Neuronal stem cell (in vitro differentiated cells): ENCODE measurements around the gene ZNF26. TPM values are rescaled to one million over a fixed set of nuclear protein-coding genes. Genes with fewer than 3 reads are reported as not detected.

Experiments used
- DNase-seq: peaks from one replicate; pipeline ENCODE4 v3.0.0-alpha.2; 2013; ENCODE audit warnings: low spot score
- H2AFZ ChIP-seq: one replicate; pipeline ENCODE4 v1.6.1; 2013; ENCODE audit warnings: mild to moderate bottlenecking, low read length, inconsistent platforms
- H2AK5ac ChIP-seq: 2 replicates; pipeline ENCODE4 v1.6.1; 2013; ENCODE audit warnings: low read depth, mild to moderate bottlenecking, inconsistent platforms, low read length, moderate library complexity, mixed read lengths
- H2BK120ac ChIP-seq: 2 replicates; pipeline ENCODE4 v1.6.1; 2013; ENCODE audit warnings: low read depth, mild to moderate bottlenecking, inconsistent platforms, low read length, moderate library complexity, mixed read lengths
- H2BK12ac ChIP-seq: one replicate; pipeline ENCODE4 v1.6.1; 2013; ENCODE audit warnings: low read length, inconsistent platforms
- H2BK15ac ChIP-seq: 2 replicates; pipeline ENCODE4 v1.6.1; 2013; ENCODE audit warnings: mild to moderate bottlenecking, low read length, inconsistent platforms, mixed read lengths
- H2BK5ac ChIP-seq: one replicate; pipeline ENCODE4 v1.6.1; 2013; ENCODE audit warnings: inconsistent platforms, mild to moderate bottlenecking, low read length, moderate library complexity
- H3K14ac ChIP-seq: one replicate; pipeline ENCODE4 v1.6.1; 2013; ENCODE audit warnings: low read length, inconsistent platforms
- H3K18ac ChIP-seq: 2 replicates; pipeline ENCODE4 v1.6.1; 2013; ENCODE audit warnings: low read length, inconsistent platforms
- H3K23ac ChIP-seq: 2 replicates; pipeline ENCODE4 v1.6.1; 2013; ENCODE audit warnings: low read depth, mild to moderate bottlenecking, mixed read lengths, low read length, inconsistent platforms; ENCODE audit not compliant: poor library complexity
- H3K27ac ChIP-seq: replicated peaks from 3 replicates; pipeline ENCODE4 v1.5.1; 2013; ENCODE audit warnings: low read length, inconsistent platforms
- H3K27me3 ChIP-seq, 3 experiments: 2 replicates each; pipeline ENCODE4 v1.6.1; 2013; ENCODE audit warnings: low read length in 3 of 3, mild to moderate bottlenecking in 2 of 3, inconsistent platforms in 1 of 3, low read depth in 1 of 3, mixed read lengths in 1 of 3, moderate library complexity in 1 of 3; ENCODE audit not compliant: control insufficient read depth in 3 of 3, insufficient read depth in 3 of 3
- H3K36me3 ChIP-seq, 2 donors: replicated peaks in 1 of 2; 2 replicates each; pipeline ENCODE4 v1.6.1; 2013; ENCODE audit warnings: low read length in 2 of 2; ENCODE audit not compliant: control insufficient read depth in 2 of 2, insufficient read depth in 2 of 2
- H3K4ac ChIP-seq: 2 replicates; pipeline ENCODE4 v1.6.1; 2013; ENCODE audit warnings: inconsistent platforms, mild to moderate bottlenecking, low read length, moderate library complexity
- H3K4me1 ChIP-seq, 2 donors: 1 replicate in 1 of 2; 2 replicates in 1 of 2; pipeline ENCODE4 v1.6.1; 2013; ENCODE audit warnings: low read length in 2 of 2, low read depth in 1 of 2; ENCODE audit not compliant: control insufficient read depth in 2 of 2, insufficient read depth in 1 of 2
- H3K4me2 ChIP-seq: one replicate; pipeline ENCODE4 v1.6.1; 2013; ENCODE audit warnings: mild to moderate bottlenecking, low read length, inconsistent platforms; ENCODE audit not compliant: insufficient read depth, poor library complexity, severe bottlenecking
- H3K4me3 ChIP-seq, 2 donors: 2 replicates each; pipeline ENCODE4 v1.5.1; 2013; ENCODE audit warnings: low read length in 2 of 2, mild to moderate bottlenecking in 2 of 2, inconsistent platforms in 1 of 2, moderate library complexity in 1 of 2
- H3K79me1 ChIP-seq: one replicate; pipeline ENCODE4 v1.6.1; 2013; ENCODE audit warnings: low read depth, mild to moderate bottlenecking, inconsistent platforms, low read length, moderate library complexity
- H3K9ac ChIP-seq: one replicate; pipeline ENCODE4 v1.6.1; 2013; ENCODE audit warnings: mild to moderate bottlenecking, low read depth, low read length, inconsistent platforms; ENCODE audit not compliant: poor library complexity
- H3K9me3 ChIP-seq, 2 donors: replicated peaks in 1 of 2; 2 replicates each; pipeline versions ENCODE3 to v1.6.1; 2013; ENCODE audit warnings: low read length in 2 of 2, mild to moderate bottlenecking in 2 of 2, inconsistent platforms in 1 of 2, low read depth in 1 of 2, mixed read lengths in 1 of 2, moderate library complexity in 1 of 2; ENCODE audit not compliant: control insufficient read depth in 2 of 2, insufficient read depth in 1 of 2
- H4K8ac ChIP-seq: one replicate; pipeline ENCODE4 v1.6.1; 2013; ENCODE audit warnings: low read depth, mild to moderate bottlenecking, inconsistent platforms, low read length, moderate library complexity
- H4K91ac ChIP-seq: one replicate; pipeline ENCODE4 v1.6.1; 2013; ENCODE audit warnings: low read length, low read depth, mild to moderate bottlenecking, inconsistent platforms; ENCODE audit not compliant: poor library complexity
- WGBS, 2 donors: extraction: QIAGEN DNeasy Blood & Tissue Kit; methylation state at CpG; one replicate each; pipeline ENCODE4 v1.1.7; 2013; ENCODE audit warnings: missing lambda C conversion rate in 2 of 2, mixed read lengths in 1 of 2; ENCODE audit not compliant: insufficient read length in 2 of 2, insufficient replicate concordance in 1 of 2; ENCODE audit errors: extremely low coverage in 2 of 2; 5-methylcytosine and 5-hydroxymethylcytosine counted together
- small RNA-seq: library from polyadenylated mRNA; stranded (forward); fragments of <200 nt; extraction: miRNeasy Mini kit (QIAGEN cat#:217004); gene quantifications from one replicate; pipeline ENCODE3, GENCODE V24; 2013; ENCODE audit not compliant: insufficient read depth

Gene ZNF26

GRCh38 chr12:133073836-133074235 is 87.7 kb downstream of the ZNF26 start:
- no peak overlapping the region for H3K4me3 ChIP-seq
- H3K4ac ChIP-seq, result no peak overlapping the region
- H2BK5ac ChIP-seq, result no peak overlapping the region
- H4K8ac ChIP-seq, result no peak overlapping the region
- no peak overlapping the region for H2BK12ac ChIP-seq
- peaks cover 10 to 47% of the 10 kb centered on the region in 2 donors for H3K9me3 ChIP-seq
- no peak overlapping the region for H2BK15ac ChIP-seq
- no CpG with 5 or more reads among the region's 2 CpGs for WGBS, 2 donors
- H3K23ac ChIP-seq, result no peak overlapping the region
- H3K79me1 ChIP-seq, result no peaks in the 10 kb centered on the region
- no peak overlapping the region for H3K18ac ChIP-seq
- H3K14ac ChIP-seq, result no peak overlapping the region
- H2AFZ ChIP-seq, result no peak overlapping the region
- H3K27ac ChIP-seq, result no peak overlapping the region
- H4K91ac ChIP-seq, result no peak overlapping the region
- H3K4me2 ChIP-seq, result no peak overlapping the region
- no peaks in the 10 kb centered on the region for H3K36me3 ChIP-seq
- no peak for DNase-seq
- H3K4me1 ChIP-seq, result no peaks in the 10 kb centered on the region
- no peaks in the 10 kb centered on the region for H3K27me3 ChIP-seq
- no peak overlapping the region for H2AK5ac ChIP-seq
- no peak overlapping the region for H2BK120ac ChIP-seq
- H3K9ac ChIP-seq, result no peak overlapping the region

Small RNA genes lying within 50 kb of the gene (small RNA-seq; reads per million reads assigned to genes)
- gene RNU4ATAC12P, result not detected
